HepG2 (cell line): ENCODE measurements around the gene GPRIN1.

Experiments
- ELF1 ChIP-seq: sonication (generic); formaldehyde crosslinking; IDR thresholded peaks from 2 replicates; pipeline ENCODE4 v1.4.0; 2020; ENCODE audit warnings: missing genetic modification reagents
- FOXO4 ChIP-seq: sonication (generic); formaldehyde crosslinking; conservative IDR thresholded peaks from 2 replicates; pipeline ENCODE4 v1.8.1; 2023; ENCODE audit warnings: missing genetic modification reagents
- GABPB1 ChIP-seq: IDR thresholded peaks from 2 replicates; pipeline ENCODE4 v1.6.1; 2016; ENCODE audit warnings: mild to moderate bottlenecking, missing genetic modification reagents, moderate library complexity, missing compliant biosample characterization
- PLRG1 ChIP-seq: fragments of 450-650 bp; conservative IDR thresholded peaks from 2 replicates; pipeline ENCODE4 v1.6.1; 2016
- SIN3A ChIP-seq: IDR thresholded peaks from 2 replicates; pipeline ENCODE4 v1.6.1; 2011; ENCODE audit warnings: low read depth, mild to moderate bottlenecking, control low read depth, low read length, borderline replicate concordance
- ZBTB43 ChIP-seq: sonication (generic); formaldehyde crosslinking; conservative IDR thresholded peaks from 2 replicates; pipeline ENCODE4 v1.4.0; 2020; ENCODE audit warnings: missing genetic modification reagents
- ZNF577 ChIP-seq: sonication (generic); formaldehyde crosslinking; IDR thresholded peaks from 2 replicates; pipeline ENCODE4 v1.4.0; 2020; ENCODE audit warnings: mild to moderate bottlenecking, low read depth, missing genetic modification reagents, borderline replicate concordance
- TF ChIP-seq, protein P1 (sequence below): IDR thresholded peaks from 2 replicates; pipeline ENCODE4 v1.6.1; 2016; ENCODE audit warnings: control low read depth
- TF ChIP-seq, protein P2 (sequence below): sonication (generic); formaldehyde crosslinking; IDR thresholded peaks from 2 replicates; pipeline ENCODE4 v1.5.0; 2020; ENCODE audit warnings: mild to moderate bottlenecking, missing genetic modification reagents, moderate library complexity

DNA sequence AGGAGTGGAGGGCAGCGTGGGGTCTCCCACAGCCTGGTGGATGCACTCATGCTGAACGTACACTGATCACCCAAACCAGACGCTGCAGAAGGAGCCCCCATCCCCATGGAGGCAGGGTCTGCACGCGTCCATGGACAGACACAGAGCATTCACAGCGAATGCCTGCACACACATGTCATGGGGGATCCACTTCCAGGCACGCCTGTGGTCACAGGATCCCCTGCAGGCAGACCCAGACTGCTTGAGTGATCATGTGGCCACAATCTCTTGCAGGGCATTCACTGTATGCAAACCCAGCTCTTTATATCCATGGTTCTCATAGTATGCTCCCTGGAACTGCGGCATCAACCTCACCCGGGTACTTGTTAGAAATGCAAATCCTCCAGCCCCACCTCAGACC is 15.0 kb upstream of the GPRIN1 start:
- TF ChIP-seq FOXO4 (CRISPR knock-in tag) (no peak), ZBTB43 (no peak), GABPB1 (CRISPR knock-in tag) (no peak), ZNF577 (CRISPR knock-in tag) (no peak), PLRG1 (no peak), SIN3A (no peak), ELF1 (CRISPR knock-in tag) (no peak)
- TF ChIP-seq, protein P1, sequence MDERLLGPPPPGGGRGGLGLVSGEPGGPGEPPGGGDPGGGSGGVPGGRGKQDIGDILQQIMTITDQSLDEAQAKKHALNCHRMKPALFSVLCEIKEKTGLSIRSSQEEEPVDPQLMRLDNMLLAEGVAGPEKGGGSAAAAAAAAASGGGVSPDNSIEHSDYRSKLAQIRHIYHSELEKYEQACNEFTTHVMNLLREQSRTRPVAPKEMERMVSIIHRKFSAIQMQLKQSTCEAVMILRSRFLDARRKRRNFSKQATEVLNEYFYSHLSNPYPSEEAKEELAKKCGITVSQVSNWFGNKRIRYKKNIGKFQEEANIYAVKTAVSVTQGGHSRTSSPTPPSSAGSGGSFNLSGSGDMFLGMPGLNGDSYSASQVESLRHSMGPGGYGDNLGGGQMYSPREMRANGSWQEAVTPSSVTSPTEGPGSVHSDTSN (CRISPR knock-in tag), result no peak
- TF ChIP-seq, protein P2, sequence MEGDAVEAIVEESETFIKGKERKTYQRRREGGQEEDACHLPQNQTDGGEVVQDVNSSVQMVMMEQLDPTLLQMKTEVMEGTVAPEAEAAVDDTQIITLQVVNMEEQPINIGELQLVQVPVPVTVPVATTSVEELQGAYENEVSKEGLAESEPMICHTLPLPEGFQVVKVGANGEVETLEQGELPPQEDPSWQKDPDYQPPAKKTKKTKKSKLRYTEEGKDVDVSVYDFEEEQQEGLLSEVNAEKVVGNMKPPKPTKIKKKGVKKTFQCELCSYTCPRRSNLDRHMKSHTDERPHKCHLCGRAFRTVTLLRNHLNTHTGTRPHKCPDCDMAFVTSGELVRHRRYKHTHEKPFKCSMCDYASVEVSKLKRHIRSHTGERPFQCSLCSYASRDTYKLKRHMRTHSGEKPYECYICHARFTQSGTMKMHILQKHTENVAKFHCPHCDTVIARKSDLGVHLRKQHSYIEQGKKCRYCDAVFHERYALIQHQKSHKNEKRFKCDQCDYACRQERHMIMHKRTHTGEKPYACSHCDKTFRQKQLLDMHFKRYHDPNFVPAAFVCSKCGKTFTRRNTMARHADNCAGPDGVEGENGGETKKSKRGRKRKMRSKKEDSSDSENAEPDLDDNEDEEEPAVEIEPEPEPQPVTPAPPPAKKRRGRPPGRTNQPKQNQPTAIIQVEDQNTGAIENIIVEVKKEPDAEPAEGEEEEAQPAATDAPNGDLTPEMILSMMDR (CRISPR knock-in tag), result no peak
